Uterus (tissue), 2 donors: ENCODE results near the gene ZBTB7C.

ENCODE experiments used
- POLR2A ChIP-seq, 2 donors: fragments of 450-650 bp; IDR thresholded peaks; one replicate each; pipeline ENCODE4 v1.6.1; 2016; ENCODE audit warnings: antibody characterized with exemption in 2 of 2, mild to moderate bottlenecking in 1 of 2, moderate library complexity in 1 of 2
- TF ChIP-seq, protein P1 (sequence below), 4 experiments: fragments of 200-600 bp in 2 of 4; fragments of 450-650 bp in 2 of 4; sonication (generic) in 2 of 4; IDR thresholded peaks; one replicate each; pipeline ENCODE4 v1.5.1; 2016 to 2019; ENCODE audit warnings: antibody characterized with exemption in 4 of 4, mild to moderate bottlenecking in 2 of 4, moderate library complexity in 1 of 4

DNA sequence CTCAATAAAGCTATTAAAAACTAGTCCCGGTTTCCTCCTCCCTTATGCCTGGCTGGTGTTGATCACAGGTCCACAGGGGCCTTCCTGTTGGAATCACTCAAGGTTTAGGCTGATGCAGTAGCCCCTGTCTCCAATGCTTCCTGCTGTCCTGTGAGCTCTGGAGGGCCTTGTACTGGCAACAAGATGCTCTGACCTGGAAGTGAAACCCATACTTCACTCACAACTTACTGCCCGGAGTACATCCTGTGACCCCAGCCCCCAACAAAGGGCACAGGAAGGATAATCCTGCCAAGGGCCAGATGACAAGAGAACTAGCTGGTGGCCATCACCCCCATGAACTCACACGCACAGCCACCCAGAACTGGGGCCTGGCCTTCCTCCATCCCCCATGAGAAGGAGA, 50.3 kb downstream of the ZBTB7C start:
- no peak for TF ChIP-seq POLR2A (IDR thresholded peaks at IDR 0.05)
- TF ChIP-seq, protein P1, sequence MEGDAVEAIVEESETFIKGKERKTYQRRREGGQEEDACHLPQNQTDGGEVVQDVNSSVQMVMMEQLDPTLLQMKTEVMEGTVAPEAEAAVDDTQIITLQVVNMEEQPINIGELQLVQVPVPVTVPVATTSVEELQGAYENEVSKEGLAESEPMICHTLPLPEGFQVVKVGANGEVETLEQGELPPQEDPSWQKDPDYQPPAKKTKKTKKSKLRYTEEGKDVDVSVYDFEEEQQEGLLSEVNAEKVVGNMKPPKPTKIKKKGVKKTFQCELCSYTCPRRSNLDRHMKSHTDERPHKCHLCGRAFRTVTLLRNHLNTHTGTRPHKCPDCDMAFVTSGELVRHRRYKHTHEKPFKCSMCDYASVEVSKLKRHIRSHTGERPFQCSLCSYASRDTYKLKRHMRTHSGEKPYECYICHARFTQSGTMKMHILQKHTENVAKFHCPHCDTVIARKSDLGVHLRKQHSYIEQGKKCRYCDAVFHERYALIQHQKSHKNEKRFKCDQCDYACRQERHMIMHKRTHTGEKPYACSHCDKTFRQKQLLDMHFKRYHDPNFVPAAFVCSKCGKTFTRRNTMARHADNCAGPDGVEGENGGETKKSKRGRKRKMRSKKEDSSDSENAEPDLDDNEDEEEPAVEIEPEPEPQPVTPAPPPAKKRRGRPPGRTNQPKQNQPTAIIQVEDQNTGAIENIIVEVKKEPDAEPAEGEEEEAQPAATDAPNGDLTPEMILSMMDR (IDR thresholded peaks at IDR 0.05): no peak
